ENCODE data around the gene TMEM170B. TPM values are rescaled to one million over a fixed set of nuclear protein-coding genes. Genes with fewer than 3 reads are reported as not detected.

Gene TMEM170B
- total RNA-seq, 1 donor from 2014 or later: 3.2 TPM

DNA sequence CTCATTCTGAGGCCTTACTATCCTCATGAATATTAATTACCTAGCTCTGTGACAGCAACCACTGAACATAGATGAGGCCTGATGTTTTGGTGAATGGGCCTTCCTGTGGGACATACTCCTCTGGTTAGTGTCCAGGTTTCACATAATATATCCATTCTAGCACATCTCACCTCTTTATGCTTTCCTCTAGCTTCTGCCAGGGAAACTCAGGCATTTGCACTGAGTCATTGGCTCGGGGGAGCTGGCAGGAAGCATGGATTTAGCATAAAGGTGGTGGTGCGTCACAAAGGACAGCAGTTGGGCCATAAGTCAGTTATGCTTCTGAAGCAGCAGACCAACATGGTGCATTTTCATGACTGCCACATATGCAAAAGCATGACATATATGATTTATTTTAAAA, 37.5 kb upstream of the TMEM170B start:
- Histone ChIP-seq H3K36me3 (ENCODE audit: control insufficient read depth, insufficient read depth, low read length) (no peaks in the 10 kb centered on the region), H3K4me3 (ENCODE audit: low read depth, low read length) (no peak overlapping the region), H3K27me3 (ENCODE audit: control insufficient read depth, insufficient read depth, low read length) (no peaks in the 10 kb centered on the region)
- TF ChIP-seq, protein P1, sequence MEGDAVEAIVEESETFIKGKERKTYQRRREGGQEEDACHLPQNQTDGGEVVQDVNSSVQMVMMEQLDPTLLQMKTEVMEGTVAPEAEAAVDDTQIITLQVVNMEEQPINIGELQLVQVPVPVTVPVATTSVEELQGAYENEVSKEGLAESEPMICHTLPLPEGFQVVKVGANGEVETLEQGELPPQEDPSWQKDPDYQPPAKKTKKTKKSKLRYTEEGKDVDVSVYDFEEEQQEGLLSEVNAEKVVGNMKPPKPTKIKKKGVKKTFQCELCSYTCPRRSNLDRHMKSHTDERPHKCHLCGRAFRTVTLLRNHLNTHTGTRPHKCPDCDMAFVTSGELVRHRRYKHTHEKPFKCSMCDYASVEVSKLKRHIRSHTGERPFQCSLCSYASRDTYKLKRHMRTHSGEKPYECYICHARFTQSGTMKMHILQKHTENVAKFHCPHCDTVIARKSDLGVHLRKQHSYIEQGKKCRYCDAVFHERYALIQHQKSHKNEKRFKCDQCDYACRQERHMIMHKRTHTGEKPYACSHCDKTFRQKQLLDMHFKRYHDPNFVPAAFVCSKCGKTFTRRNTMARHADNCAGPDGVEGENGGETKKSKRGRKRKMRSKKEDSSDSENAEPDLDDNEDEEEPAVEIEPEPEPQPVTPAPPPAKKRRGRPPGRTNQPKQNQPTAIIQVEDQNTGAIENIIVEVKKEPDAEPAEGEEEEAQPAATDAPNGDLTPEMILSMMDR (IDR thresholded peaks at IDR 0.05; ENCODE audit: insufficient read depth, low read length, poor library complexity, severe bottlenecking): no peak
- DNase-seq (ENCODE audit: low read depth): peak; percentile 44

DNA sequence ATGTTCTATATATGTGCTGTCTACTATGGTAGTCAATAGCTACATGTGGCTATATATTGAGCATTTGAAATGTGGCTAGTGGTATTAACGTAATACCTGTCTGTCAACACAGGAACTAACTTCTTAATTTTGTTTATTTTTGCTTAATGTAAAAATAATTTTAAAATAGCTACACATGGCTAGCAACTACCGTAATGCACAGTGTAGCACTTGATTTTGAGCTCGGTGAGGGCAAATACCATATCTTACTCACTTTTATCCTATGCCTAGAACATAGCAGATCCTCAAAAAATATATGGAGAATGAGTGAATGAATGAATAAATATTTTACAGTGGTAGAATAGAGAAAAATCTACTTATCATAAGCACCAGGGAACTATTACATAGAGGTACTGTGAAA, 28.1 kb upstream of the TMEM170B start:
- DNase-seq (ENCODE audit: low read depth): no peak
- Histone ChIP-seq H3K36me3 (ENCODE audit: control insufficient read depth, insufficient read depth, low read length) (no peaks in the 10 kb centered on the region), H3K4me3 (ENCODE audit: low read depth, low read length) (no peak overlapping the region), H3K27me3 (ENCODE audit: control insufficient read depth, insufficient read depth, low read length) (no peaks in the 10 kb centered on the region)
- TF ChIP-seq, protein P1 (IDR thresholded peaks at IDR 0.05; ENCODE audit: insufficient read depth, low read length, poor library complexity, severe bottlenecking): no peak

DNA sequence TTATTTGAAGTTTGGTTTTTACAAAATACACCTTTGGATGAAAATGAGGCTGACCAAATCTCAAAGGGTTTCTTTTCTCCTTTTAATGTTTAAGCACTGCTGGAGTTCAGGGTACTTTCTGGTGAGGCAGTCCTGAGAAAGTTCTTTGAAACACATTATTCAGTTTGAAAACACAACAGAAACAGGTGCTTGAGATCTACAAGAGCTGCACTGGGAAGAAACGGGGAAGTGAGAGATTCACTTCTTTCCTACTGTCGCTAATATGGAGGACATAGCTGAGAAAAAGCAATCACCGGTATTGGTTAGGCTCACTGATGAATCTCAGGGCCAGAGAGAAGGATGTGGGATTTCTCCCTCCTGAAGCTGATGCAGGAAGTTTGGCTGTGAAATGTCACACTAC, 22.9 kb upstream of the TMEM170B start:
- Histone ChIP-seq H3K4me3 (ENCODE audit: low read depth, low read length) (no peak overlapping the region), H3K36me3 (ENCODE audit: control insufficient read depth, insufficient read depth, low read length) (no peaks in the 10 kb centered on the region), H3K27me3 (ENCODE audit: control insufficient read depth, insufficient read depth, low read length) (no peaks in the 10 kb centered on the region)
- TF ChIP-seq, protein P1 (IDR thresholded peaks at IDR 0.05; ENCODE audit: insufficient read depth, low read length, poor library complexity, severe bottlenecking): no peak
- DNase-seq (ENCODE audit: low read depth): no peak

DNA sequence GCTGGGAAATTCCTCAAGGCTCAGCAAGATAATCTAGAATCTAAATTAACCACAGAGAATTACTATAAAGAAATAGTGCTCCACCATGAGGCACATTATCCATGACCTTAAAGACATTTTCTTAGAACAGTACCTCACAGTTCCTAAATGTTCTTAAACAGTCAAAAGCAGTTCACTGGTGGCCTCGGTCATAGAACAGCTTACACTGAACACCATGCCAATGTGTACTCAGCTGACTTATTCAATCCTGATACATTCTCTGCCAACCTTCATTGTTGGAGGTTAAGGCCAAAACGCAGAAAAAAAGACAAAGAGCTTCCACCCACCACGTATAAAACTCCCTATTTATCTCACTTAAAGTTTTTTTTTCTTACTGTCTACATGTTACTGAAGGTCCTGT, 21.8 kb upstream of the TMEM170B start:
- Histone ChIP-seq H3K4me3 (ENCODE audit: low read depth, low read length) (no peak overlapping the region), H3K36me3 (ENCODE audit: control insufficient read depth, insufficient read depth, low read length) (no peaks in the 10 kb centered on the region), H3K27me3 (ENCODE audit: control insufficient read depth, insufficient read depth, low read length) (no peaks in the 10 kb centered on the region)
- TF ChIP-seq, protein P1 (IDR thresholded peaks at IDR 0.05; ENCODE audit: insufficient read depth, low read length, poor library complexity, severe bottlenecking): no peak
- DNase-seq (ENCODE audit: low read depth): no peak

DNA sequence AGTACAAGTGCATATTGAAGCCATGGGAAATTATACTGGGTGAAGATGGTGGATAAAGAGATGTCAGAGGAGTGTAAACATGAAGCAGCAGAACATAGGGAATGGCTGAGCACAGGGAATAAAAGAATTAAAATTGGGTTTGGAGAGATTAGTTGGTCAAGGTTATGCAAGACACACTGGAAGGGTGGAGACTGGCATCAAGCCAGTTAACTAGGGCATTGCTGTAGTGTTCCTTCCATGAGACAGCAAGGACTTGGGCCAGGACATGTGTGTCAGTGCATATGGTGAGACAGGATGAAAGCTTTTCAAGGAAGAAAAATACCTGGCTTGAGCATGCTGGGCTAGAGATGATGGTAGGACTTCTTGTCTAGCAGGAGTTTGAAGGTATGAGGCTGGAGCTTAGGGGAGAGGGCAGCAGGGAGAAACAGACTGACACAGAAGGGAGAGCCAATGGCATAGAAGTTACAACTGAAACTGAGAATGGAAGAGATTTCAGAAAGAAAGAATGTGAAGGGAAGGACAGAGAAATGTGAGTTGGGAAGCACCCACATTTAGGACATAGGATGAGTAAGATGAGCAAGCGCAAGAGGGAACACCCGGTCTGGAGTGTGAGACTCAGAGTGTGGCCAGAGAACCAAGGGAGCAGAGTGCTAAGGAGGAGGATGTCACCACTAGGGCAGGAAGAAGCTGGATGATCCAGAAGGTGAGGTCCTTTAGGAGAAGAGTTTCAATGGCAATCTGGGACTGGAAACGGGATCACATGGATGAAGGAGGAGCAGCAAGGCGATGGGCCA, 14.5 kb upstream of the TMEM170B start:
- TF ChIP-seq, protein P1 (IDR thresholded peaks at IDR 0.05; ENCODE audit: insufficient read depth, low read length, poor library complexity, severe bottlenecking): no peak
- no peak overlapping the region for H3K4me3 ChIP-seq (ENCODE audit: low read depth, low read length)
- no peaks in the 10 kb centered on the region for H3K36me3 ChIP-seq (ENCODE audit: control insufficient read depth, insufficient read depth, low read length)
- no peak for DNase-seq (ENCODE audit: low read depth)
- no peaks in the 10 kb centered on the region for H3K27me3 ChIP-seq (ENCODE audit: control insufficient read depth, insufficient read depth, low read length)

All from kidney epithelial cell (primary cell).